Tibial artery (tissue), 4 donors: ENCODE data around the gene IPO5.

ENCODE experiments used
- DNase-seq, 2 donors: peaks; one replicate each; pipeline ENCODE4 v3.0.0-alpha.2; 2019
- H3K27ac ChIP-seq, 2 donors: fragments of 200-600 bp; sonication (generic) in 1 of 2; 1 replicate in 1 of 2; 2 replicates in 1 of 2; pipeline ENCODE4 v1.5.1; 2018 to 2019; ENCODE audit warnings: mild to moderate bottlenecking in 1 of 2
- H3K27me3 ChIP-seq, 2 donors: fragments of 200-600 bp; sonication (generic) in 1 of 2; one replicate each; pipeline versions ENCODE4 v1.5.1 to v1.6.0; 2016 to 2019
- H3K36me3 ChIP-seq, 3 donors: fragments of 200-600 bp; sonication (generic) in 2 of 3; one replicate each; pipeline ENCODE4 v1.5.1; 2016 to 2019; ENCODE audit warnings: mild to moderate bottlenecking in 2 of 3
- H3K4me1 ChIP-seq, 4 donors: fragments of 200-600 bp; sonication (generic) in 2 of 4; 1 replicate in 3 of 4; 2 replicates in 1 of 4; pipeline ENCODE4 v1.5.1; 2016 to 2019
- H3K4me3 ChIP-seq, 2 donors: fragments of 200-600 bp; sonication (generic) in 1 of 2; 1 replicate in 1 of 2; 2 replicates in 1 of 2; pipeline ENCODE4 v1.5.1; 2018 to 2019; ENCODE audit warnings: mild to moderate bottlenecking in 2 of 2
- H3K9me3 ChIP-seq, 3 donors: fragments of 200-600 bp; sonication (generic) in 1 of 3; one replicate each; pipeline ENCODE4 v1.5.1; 2016 to 2019
- CTCF ChIP-seq, 2 experiments: fragments of 200-600 bp in 1 of 2; fragments of 450-650 bp in 1 of 2; IDR thresholded peaks; one replicate each; pipeline ENCODE4 v1.5.1; 2017 to 2019; ENCODE audit warnings: antibody characterized with exemption in 2 of 2, mild to moderate bottlenecking in 1 of 2, moderate library complexity in 1 of 2
- intact Hi-C: fragments of 100-400 bp; cut with DNase I; formaldehyde crosslinking; loops from one replicate; pipeline ENCODE4 v1.15.0; 2023; ENCODE audit warnings: low total_unique reads

Gene IPO5

DNA sequence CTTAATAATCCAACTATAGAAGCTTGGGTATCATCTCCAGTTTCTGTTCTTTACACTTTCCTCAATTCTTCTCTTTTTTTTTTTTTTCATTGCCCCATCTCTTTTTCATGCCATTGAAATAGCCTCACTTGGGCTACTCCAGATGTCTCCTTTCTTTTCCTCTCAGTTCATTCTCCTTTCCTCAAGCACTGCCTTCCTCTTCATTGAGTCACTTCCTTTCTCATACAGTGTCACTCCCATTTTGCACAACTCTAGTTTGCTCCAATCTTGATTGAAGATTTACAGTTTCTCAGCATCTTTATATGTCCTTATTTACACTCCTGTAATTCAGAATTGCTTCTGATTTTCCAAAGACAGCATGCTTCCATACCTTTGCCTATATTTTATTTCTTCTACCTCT lies 61.3 kb downstream of the IPO5 start:
- H3K27ac ChIP-seq: no peak overlapping the region
- H3K27me3 ChIP-seq: no peaks in the 10 kb centered on the region
- no peaks in the 10 kb centered on the region for H3K9me3 ChIP-seq
- H3K4me1 ChIP-seq: no peaks in the 10 kb centered on the region
- no peak overlapping the region for H3K4me3 ChIP-seq
- intact Hi-C loops: no loop called here
- no peak for TF ChIP-seq CTCF (IDR thresholded peaks at IDR 0.05)
- DNase-seq: no peak
- H3K36me3 ChIP-seq: peaks cover 79 to 100% (median 85%) of the 10 kb centered on the region in 3 donors

DNA sequence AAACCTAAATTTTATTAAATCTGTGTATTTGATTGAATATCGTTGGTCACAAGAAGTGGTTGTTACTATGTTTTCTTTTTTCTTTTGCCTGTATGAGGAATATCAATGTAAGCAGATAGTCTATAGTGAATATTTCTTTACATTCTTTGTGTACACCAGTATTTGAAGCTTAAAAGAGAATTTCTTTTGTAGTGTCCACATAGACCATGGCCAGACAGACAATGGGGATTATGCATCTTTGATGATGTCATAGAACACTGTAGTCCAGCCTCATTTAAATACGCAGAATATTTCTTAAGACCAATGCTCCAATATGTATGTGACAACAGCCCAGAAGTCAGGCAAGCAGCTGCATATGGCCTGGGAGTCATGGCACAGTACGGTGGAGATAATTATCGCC lies 64.8 kb downstream of the IPO5 start:
- H3K27me3 ChIP-seq: no peaks in the 10 kb centered on the region
- no peaks in the 10 kb centered on the region for H3K9me3 ChIP-seq
- intact Hi-C loops: no loop called here
- no peak for DNase-seq
- no peak overlapping the region for H3K4me3 ChIP-seq
- H3K27ac ChIP-seq: no peak overlapping the region
- H3K4me1 ChIP-seq: no peaks in the 10 kb centered on the region
- TF ChIP-seq CTCF (IDR thresholded peaks at IDR 0.05): no peak
- H3K36me3 ChIP-seq: peaks cover 63 to 95% (median 88%) of the 10 kb centered on the region in 3 donors

- Histone ChIP-seq H3K36me3 (peaks cover 63 to 92% (median 81%) of the 10 kb centered on the region in 3 donors), H3K27me3 (no peaks in the 10 kb centered on the region), H3K4me1 (no peaks in the 10 kb centered on the region), H3K4me3 (no peak overlapping the region), H3K27ac (no peak overlapping the region), H3K9me3 (no peaks in the 10 kb centered on the region)
- TF ChIP-seq CTCF (IDR thresholded peaks at IDR 0.05): no peak
- intact Hi-C loops: no loop called here
- no peak for DNase-seq
Observed at GRCh38 chr13:98019186-98019585, 65.7 kb downstream of the IPO5 start.

DNA sequence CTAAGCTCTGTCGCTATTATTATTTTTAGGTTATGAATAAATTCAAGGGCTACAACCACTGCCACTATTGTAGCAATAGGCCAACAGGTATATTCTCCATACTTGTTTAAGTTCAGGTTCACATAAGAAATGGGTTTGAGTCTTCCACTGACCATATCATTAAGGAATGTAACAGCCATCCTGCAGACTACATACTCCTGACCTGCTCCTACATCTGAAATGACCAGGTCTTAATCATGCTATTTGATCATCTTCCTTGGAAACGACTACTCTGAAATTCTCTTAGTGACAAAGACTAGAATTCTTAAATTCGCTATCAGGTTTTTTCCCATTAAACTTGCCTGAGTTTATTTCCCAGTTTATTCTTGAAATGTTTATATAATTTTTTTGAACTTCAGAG lies 66.8 kb downstream of the IPO5 start:
- Histone ChIP-seq H3K4me1 (no peaks in the 10 kb centered on the region), H3K9me3 (no peaks in the 10 kb centered on the region), H3K36me3 (peaks cover 56 to 86% (median 72%) of the 10 kb centered on the region in 3 donors), H3K27ac (no peak overlapping the region), H3K27me3 (no peaks in the 10 kb centered on the region), H3K4me3 (no peak overlapping the region)
- no peak for DNase-seq
- intact Hi-C loops: no loop called here
- no peak for TF ChIP-seq CTCF (IDR thresholded peaks at IDR 0.05)

GRCh38 chr13:98022210-98022609 lies 68.7 kb downstream of the IPO5 start:
- TF ChIP-seq CTCF (IDR thresholded peaks at IDR 0.05): no peak
- Histone ChIP-seq H3K4me3 (no peak overlapping the region), H3K27ac (no peak overlapping the region), H3K36me3 (peaks cover 42 to 66% (median 55%) of the 10 kb centered on the region in 3 donors), H3K4me1 (no peaks in the 10 kb centered on the region), H3K27me3 (no peaks in the 10 kb centered on the region), H3K9me3 (no peaks in the 10 kb centered on the region)
- no peak for DNase-seq
- intact Hi-C loops: no loop called here

DNA sequence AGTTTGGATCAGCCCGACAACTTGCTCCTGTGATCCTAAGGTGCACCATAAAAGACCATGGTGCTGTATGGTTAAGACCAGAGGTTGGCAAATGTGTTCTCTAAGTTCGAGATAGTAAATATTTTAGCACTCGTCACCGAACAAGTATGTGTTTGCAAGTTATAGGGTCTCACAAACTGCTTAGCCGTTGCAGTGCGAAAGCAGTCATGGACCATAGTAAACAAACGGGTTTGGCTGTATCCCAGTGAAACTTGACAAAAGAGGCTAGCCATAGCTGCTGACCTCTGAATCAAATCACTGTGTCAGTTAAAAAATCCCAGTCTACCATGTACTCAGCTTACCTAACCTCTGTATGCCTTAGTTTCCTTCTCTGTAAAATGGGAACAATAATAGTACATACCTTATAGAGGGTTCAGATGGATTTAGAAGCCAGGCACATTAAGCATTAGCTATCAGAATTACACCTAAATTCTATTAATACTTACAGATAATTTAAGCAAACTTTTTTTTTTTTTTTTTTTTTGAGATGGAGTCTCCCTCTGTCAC lies 72.1 kb downstream of the IPO5 start:
- DNase-seq: no peak
- Histone ChIP-seq H3K27me3 (no peaks in the 10 kb centered on the region), H3K4me1 (no peaks in the 10 kb centered on the region), H3K4me3 (no peak overlapping the region), H3K36me3 (peaks cover 10 to 33% (median 23%) of the 10 kb centered on the region in 3 donors), H3K9me3 (no peaks in the 10 kb centered on the region), H3K27ac (no peak overlapping the region)
- intact Hi-C loops: no loop called here
- no peak for TF ChIP-seq CTCF (IDR thresholded peaks at IDR 0.05)
